ENCODE measurements around the gene FNBP1.

DNA sequence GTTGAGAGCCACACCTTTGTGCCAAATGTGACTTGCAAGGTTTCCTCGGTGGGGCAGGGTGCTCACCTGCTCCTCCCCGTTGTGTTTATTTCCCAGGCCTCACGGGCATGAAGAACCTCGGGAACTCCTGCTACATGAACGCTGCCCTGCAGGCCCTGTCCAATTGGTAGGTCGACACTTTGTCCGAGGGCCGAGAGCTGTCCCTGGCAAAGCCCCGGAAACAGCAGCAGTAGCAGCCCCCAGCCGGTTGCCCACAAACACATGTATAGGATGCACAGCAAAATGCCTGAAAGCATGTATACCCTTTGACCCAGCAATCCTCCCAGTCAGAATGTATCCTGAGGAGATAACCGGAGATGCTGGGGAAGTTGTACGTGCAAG is 181.6 kb downstream of the FNBP1 start:
- TF ChIP-seq ZC3H13 (CRISPR knock-in tag; IDR thresholded peaks at IDR 0.05) (no peak), ZNF235 (CRISPR knock-in tag; IDR thresholded peaks at IDR 0.05; ENCODE audit: borderline replicate concordance) (no peak), CBX5 (CRISPR knock-in tag; IDR thresholded peaks at IDR 0.05; ENCODE audit: borderline replicate concordance) (no peak), AKAP8 (CRISPR knock-in tag; IDR thresholded peaks at IDR 0.05) (no peak)
- TF ChIP-seq, protein P1, sequence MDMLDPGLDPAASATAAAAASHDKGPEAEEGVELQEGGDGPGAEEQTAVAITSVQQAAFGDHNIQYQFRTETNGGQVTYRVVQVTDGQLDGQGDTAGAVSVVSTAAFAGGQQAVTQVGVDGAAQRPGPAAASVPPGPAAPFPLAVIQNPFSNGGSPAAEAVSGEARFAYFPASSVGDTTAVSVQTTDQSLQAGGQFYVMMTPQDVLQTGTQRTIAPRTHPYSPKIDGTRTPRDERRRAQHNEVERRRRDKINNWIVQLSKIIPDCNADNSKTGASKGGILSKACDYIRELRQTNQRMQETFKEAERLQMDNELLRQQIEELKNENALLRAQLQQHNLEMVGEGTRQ (IDR thresholded peaks at IDR 0.05; ENCODE audit: low read depth, low read length) = no peak
- TF ChIP-seq, protein P1 (CRISPR knock-in tag; IDR thresholded peaks at IDR 0.05; ENCODE audit: borderline replicate concordance) = no peak
- TF ChIP-seq, protein P2, sequence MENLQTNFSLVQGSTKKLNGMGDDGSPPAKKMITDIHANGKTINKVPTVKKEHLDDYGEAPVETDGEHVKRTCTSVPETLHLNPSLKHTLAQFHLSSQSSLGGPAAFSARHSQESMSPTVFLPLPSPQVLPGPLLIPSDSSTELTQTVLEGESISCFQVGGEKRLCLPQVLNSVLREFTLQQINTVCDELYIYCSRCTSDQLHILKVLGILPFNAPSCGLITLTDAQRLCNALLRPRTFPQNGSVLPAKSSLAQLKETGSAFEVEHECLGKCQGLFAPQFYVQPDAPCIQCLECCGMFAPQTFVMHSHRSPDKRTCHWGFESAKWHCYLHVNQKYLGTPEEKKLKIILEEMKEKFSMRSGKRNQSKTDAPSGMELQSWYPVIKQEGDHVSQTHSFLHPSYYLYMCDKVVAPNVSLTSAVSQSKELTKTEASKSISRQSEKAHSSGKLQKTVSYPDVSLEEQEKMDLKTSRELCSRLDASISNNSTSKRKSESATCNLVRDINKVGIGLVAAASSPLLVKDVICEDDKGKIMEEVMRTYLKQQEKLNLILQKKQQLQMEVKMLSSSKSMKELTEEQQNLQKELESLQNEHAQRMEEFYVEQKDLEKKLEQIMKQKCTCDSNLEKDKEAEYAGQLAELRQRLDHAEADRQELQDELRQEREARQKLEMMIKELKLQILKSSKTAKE (CRISPR knock-in tag; IDR thresholded peaks at IDR 0.05; ENCODE audit: borderline replicate concordance) = no peak
- TF ChIP-seq, protein P3, sequence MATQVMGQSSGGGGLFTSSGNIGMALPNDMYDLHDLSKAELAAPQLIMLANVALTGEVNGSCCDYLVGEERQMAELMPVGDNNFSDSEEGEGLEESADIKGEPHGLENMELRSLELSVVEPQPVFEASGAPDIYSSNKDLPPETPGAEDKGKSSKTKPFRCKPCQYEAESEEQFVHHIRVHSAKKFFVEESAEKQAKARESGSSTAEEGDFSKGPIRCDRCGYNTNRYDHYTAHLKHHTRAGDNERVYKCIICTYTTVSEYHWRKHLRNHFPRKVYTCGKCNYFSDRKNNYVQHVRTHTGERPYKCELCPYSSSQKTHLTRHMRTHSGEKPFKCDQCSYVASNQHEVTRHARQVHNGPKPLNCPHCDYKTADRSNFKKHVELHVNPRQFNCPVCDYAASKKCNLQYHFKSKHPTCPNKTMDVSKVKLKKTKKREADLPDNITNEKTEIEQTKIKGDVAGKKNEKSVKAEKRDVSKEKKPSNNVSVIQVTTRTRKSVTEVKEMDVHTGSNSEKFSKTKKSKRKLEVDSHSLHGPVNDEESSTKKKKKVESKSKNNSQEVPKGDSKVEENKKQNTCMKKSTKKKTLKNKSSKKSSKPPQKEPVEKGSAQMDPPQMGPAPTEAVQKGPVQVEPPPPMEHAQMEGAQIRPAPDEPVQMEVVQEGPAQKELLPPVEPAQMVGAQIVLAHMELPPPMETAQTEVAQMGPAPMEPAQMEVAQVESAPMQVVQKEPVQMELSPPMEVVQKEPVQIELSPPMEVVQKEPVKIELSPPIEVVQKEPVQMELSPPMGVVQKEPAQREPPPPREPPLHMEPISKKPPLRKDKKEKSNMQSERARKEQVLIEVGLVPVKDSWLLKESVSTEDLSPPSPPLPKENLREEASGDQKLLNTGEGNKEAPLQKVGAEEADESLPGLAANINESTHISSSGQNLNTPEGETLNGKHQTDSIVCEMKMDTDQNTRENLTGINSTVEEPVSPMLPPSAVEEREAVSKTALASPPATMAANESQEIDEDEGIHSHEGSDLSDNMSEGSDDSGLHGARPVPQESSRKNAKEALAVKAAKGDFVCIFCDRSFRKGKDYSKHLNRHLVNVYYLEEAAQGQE (IDR thresholded peaks at IDR 0.05; ENCODE audit: borderline replicate concordance in 1 of 2, low read depth in 1 of 2, low read length in 2 of 2) = no peak
